Activated naive CD8-positive, alpha-beta T cell treated with anti-CD3 and anti-CD28 coated beads, Interleukin-2, amount 50 U/mL, for 24 hours (primary cell): Measurements from ENCODE around the gene HOXA9.
A peak's percentile ranks its signal among the peaks of the same experiment; 100 is the strongest.

Experiments
- ATAC-seq: fragments of 150-1000 bp; cut with Tn5 transposase; one replicate; pipeline ENCODE4 v1.10.0; 2021
- DNase-seq: peaks from one replicate; pipeline ENCODE4 v3.0.0; 2021
- H3K27ac Mint-ChIP-seq: one replicate; pipeline ENCODE4 v1.8.0; 2021; ENCODE audit warnings: mild to moderate bottlenecking, mixed read lengths
- H3K27me3 Mint-ChIP-seq: one replicate; pipeline ENCODE4 v1.8.0; 2021; ENCODE audit warnings: mixed read lengths
- H3K36me3 Mint-ChIP-seq: one replicate; pipeline ENCODE4 v1.8.0; 2021; ENCODE audit warnings: low read depth, mixed read lengths
- H3K4me1 Mint-ChIP-seq: one replicate; pipeline ENCODE4 v1.8.0; 2021; ENCODE audit warnings: mixed read lengths
- H3K4me3 Mint-ChIP-seq: one replicate; pipeline ENCODE4 v1.8.0; 2021; ENCODE audit warnings: mild to moderate bottlenecking, moderate library complexity, mixed read lengths
- H3K9me3 Mint-ChIP-seq: one replicate; pipeline ENCODE4 v1.8.0; 2021; ENCODE audit warnings: mixed read lengths

The HOXA9 gene

DNA sequence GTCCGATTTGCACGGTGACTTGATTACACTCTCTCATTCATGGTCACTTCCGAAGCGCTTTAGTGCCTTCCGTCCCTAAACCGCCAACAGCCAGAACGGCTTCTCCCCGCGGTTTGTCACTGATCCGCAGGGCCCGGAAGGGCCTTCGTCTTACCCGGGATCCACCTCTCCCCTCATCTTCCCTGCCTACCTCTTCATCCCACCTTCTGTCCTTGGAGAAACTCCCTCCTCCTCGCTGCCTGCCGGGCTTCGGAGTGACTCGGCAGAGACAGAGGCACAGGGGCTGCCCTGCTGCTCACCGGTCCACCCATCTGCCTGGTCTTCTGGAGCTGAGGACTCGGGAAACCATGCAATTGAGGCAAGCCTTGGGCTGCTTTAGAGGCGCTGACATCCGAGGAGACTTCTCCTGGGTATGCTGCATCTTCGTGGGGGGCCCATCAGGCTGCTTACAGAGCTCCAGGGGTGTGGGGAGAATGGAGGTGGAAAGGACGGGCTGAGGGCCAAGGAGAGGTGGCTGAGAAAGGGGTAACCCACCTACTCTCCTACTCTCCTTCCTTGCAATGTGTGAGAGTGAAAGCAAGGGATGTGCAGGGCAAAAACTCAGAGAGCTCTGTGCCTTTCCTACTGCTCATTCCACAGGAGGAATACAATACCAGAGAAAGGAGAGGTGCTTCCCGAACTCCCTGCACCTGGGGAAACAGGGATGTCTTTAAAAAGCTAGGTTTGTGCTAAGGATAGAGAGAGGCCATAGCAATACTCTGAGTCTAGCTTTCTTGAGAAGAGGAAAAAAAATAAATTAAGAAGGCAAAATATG, 20.7 kb upstream of the HOXA9 start:
- DNase-seq (no peak), ATAC-seq (no peak)
- peak overlapping the region; percentile 69 for H3K4me3 Mint-ChIP-seq
- no peaks in the 10 kb centered on the region for H3K36me3 Mint-ChIP-seq
- peaks cover 39% of the 10 kb centered on the region for H3K4me1 Mint-ChIP-seq
- H3K27ac Mint-ChIP-seq = peak overlapping the region; percentile 9
- no peaks in the 10 kb centered on the region for H3K9me3 Mint-ChIP-seq
- peaks cover 88% of the 10 kb centered on the region for H3K27me3 Mint-ChIP-seq

DNA sequence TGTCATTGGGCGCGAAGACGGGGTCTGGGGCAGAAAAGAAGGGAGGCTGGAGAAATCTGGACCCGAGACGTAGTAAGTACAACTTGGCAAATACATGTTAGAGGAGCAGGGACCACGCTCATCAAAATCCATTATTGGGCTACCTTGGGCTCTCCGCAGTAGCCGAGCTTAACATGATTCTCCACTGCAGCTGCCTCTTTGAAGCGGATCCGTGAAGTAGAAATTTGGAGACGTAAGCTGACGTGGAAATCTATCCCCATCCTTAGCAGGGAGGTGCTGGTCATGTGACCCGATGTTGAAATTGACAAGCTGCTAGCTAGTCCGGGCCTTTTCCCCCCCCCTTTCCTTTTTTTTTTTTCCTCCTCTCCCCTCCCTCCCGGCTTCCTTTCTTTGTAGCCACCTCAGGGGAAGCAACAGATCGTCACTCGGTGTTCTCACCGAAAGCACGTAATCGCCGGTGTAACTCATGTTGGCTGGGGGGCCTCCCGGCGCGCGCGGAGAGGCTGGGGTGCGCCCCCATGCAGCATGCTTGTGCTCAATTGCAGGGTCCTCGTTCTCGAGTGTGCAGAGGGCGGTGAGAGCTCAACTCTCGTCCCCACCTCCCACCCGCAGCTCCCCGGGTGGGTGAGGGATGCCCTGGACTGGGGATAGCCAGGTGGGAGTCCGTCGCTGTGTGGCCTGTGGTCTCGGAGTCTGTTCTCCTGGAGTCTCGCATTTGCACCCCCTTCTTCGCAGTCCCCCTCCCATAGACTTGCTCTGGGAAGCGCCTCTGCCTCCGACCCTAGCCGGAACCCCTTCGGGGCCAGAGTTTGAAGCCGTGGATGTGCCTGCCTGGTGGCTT, 19.9 kb upstream of the HOXA9 start, which contains the start of gene HOXA11:
Gene HOXA11, minus strand, starts transcription at position 220 of the 841 bp plus-strand sequence. Its CDS starts 88 bp downstream, at position 132.
- peak within 1 kb of the TSS; percentile 59 for H3K27ac Mint-ChIP-seq
- H3K36me3 Mint-ChIP-seq = no peaks in the 10 kb centered on the region
- DNase-seq (no peak), ATAC-seq (no peak)
- H3K27me3 Mint-ChIP-seq = peaks cover 87% of the 10 kb centered on the region
- peak within 1 kb of the TSS; percentile 69 for H3K4me3 Mint-ChIP-seq
- no peaks in the 10 kb centered on the region for H3K9me3 Mint-ChIP-seq
- H3K4me1 Mint-ChIP-seq = peaks cover 39% of the 10 kb centered on the region

DNA sequence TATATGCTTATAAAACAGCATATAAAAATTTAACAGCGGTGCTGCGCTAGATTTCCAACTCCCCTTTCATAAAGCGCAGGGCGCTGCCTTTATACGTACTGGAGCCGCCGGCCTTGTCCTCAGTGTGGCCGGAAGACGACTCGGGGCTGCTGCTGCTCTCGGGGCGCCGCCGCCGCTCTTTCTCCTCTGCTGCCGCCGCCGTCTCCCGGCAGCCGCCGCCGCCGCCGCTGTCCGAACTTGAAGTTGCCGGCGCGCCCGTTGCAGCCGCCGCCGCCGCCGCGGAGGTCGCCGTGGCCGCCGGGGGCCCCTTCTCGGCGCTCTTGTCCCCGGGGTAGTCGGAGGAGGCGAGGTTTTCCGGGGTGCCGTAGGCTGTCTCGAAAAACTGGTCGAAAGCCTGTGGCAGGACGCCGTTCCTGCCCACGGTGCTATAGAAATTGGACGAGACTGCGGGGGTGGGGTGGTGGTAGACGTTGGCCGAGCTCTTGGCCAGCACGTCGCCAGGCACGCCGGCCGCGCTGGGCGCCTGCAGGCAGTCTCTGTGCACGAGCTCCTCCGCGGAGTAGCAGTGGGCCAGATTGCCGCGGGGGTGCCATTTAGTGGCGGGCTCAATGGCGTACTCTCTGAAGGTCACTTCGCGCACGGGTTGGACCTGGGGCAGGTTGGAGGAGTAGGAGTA, 19.1 kb upstream of the HOXA9 start:
- ATAC-seq = peak; percentile 41
- no peak for DNase-seq
- H3K4me1 Mint-ChIP-seq = peaks cover 42% of the 10 kb centered on the region

DNA sequence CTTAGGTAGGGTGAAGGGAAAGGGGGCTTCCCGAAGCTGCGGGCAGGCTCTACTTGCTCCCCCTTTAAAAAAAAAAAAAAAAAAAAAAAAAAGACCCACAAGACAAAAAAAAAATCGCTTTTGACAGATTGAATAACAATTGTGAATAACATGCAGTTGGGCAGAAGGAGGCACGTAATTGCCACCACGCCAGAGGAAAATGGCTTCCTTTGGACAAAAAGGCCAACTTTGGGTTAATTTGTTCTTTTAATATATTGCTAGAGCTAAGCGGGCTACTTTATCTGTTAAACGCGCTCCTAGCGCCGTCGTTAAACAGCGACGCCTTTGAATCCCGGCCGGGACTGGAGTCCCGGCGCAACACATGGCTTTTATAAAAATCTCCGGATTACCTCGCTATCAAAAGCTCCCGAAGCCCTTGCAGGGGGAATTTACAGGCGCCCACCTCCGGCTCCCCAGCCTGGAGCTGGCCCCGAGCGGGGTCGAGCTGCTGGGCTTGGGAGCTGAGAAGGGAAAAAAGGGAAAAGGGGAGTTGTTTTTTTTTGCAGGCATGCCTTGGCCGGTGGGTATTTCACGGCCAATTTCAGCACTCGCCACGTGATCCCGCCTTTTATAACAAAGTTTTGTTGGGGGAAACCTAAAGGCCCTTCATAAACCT, 18.5 kb upstream of the HOXA9 start:
- DNase-seq (peak; percentile 6), ATAC-seq (no peak)
- Mint-ChIP-seq H3K36me3 (no peaks in the 10 kb centered on the region), H3K27ac (no peak overlapping the region), H3K4me1 (peaks cover 43% of the 10 kb centered on the region), H3K4me3 (peak overlapping the region; percentile 61), H3K27me3 (peaks cover 88% of the 10 kb centered on the region), H3K9me3 (no peaks in the 10 kb centered on the region)

More for the DNA sequence above, 19.1 kb upstream of the HOXA9 start:
- Mint-ChIP-seq H3K4me3 (peak overlapping the region; percentile 69), H3K27ac (peak overlapping the region; percentile 59), H3K9me3 (no peaks in the 10 kb centered on the region), H3K36me3 (no peaks in the 10 kb centered on the region), H3K27me3 (peaks cover 85% of the 10 kb centered on the region)

DNA sequence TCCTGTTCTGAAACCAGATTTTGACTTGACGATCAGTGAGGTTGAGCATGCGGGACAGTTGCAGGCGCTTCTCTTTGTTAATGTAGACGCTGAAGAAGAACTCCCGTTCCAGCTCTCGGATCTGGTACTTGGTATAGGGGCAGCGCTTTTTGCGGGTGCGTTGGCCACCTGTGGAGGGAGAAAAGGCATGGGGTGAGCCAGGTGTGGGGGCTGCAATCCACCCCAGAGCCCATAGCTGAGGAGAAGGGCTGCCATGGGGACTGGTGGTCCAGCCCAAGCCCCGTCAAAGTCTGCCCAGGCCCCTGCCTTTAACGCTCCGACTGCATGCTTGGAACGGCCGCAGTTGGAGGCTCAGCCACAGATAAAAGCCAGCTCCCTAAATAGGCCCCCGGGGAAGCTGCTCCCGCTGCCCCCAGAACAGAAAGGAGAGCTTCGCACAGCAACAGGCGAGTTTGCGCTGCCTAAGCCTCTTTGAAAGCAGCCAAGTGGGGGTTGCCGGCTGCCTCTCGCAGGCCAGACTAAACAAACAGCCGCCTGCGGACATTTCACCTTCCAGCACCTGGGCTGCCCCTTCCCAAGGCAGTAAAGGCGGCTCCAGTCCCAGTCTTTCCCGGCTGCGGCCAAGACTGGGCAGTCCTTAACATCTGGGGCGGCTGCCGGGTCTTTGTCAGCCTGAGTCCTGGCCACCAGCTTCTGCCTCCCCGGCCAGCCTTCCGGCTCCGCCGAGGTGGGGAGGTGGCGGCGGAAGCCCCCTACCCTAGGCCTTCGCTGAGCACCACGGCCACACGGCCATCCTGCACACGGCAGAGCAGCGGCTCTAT, 17.7 kb upstream of the HOXA9 start:
- ATAC-seq = no peak
- no peak overlapping the region for H3K4me3 Mint-ChIP-seq
- no peaks in the 10 kb centered on the region for H3K36me3 Mint-ChIP-seq
- no peaks in the 10 kb centered on the region for H3K9me3 Mint-ChIP-seq
- peak; percentile 1 for DNase-seq
- H3K4me1 Mint-ChIP-seq = peaks cover 36% of the 10 kb centered on the region
- H3K27me3 Mint-ChIP-seq = peaks cover 88% of the 10 kb centered on the region
- no peak overlapping the region for H3K27ac Mint-ChIP-seq

DNA sequence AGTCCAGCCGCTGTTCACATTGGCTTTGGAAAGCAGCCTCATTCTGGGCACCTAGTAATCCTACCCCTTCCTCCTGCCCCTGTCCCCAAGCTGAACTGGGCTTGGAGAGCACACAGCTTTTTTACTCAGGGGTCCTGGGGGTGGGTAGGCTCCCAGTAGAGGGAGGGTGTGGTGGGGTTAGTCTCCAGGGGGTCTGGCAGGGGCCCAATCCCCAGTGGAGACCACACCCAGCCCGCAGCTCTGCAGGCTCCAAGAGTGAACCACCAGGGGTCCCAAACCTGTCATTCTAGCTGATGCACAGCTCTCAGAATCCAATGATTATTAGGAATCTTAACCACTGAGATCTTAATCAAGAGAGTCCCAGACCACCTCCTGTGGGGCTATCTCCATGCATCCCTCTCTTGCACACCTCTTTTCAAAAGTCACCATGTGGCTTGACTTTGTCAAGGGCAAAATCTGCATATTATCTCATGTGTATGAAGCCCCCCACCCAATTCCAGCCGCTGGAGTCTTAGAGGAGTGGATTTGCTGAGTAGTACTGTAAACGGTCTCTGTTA, 17.0 kb upstream of the HOXA9 start:
- Mint-ChIP-seq H3K4me1 (peaks cover 30% of the 10 kb centered on the region), H3K27ac (no peak overlapping the region), H3K27me3 (peaks cover 88% of the 10 kb centered on the region), H3K9me3 (no peaks in the 10 kb centered on the region), H3K36me3 (no peaks in the 10 kb centered on the region), H3K4me3 (no peak overlapping the region)
- DNase-seq (no peak), ATAC-seq (no peak)

DNA sequence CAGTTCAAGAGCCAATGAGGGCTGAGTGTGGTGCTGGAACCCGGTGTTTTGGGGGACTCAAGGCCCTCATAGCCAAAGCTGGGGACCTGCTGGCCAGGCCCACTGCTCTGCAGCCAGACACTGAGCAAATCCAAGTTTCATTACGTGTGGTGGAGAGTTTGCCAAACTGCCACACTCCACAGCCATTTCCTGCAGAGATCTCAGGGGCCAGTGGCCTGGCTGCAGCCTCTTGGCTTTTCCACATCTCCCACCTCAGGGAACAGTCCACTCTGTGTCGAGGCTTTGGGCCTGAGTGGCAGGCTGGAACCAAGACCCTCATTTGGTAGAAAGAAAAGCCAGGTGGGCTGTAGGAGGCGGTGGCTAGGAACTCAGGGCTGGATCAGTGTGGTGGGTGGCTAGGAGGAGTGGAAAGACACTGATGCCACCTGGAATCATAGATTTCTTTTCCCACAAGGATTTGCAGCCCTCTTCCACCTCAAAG, 16.5 kb upstream of the HOXA9 start:
- ATAC-seq (no peak), DNase-seq (peak; percentile 0)
- peaks cover 84% of the 10 kb centered on the region for H3K27me3 Mint-ChIP-seq
- no peaks in the 10 kb centered on the region for H3K9me3 Mint-ChIP-seq
- H3K36me3 Mint-ChIP-seq = no peaks in the 10 kb centered on the region
- H3K27ac Mint-ChIP-seq = no peak overlapping the region
- no peak overlapping the region for H3K4me3 Mint-ChIP-seq
- peaks cover 30% of the 10 kb centered on the region for H3K4me1 Mint-ChIP-seq

DNA sequence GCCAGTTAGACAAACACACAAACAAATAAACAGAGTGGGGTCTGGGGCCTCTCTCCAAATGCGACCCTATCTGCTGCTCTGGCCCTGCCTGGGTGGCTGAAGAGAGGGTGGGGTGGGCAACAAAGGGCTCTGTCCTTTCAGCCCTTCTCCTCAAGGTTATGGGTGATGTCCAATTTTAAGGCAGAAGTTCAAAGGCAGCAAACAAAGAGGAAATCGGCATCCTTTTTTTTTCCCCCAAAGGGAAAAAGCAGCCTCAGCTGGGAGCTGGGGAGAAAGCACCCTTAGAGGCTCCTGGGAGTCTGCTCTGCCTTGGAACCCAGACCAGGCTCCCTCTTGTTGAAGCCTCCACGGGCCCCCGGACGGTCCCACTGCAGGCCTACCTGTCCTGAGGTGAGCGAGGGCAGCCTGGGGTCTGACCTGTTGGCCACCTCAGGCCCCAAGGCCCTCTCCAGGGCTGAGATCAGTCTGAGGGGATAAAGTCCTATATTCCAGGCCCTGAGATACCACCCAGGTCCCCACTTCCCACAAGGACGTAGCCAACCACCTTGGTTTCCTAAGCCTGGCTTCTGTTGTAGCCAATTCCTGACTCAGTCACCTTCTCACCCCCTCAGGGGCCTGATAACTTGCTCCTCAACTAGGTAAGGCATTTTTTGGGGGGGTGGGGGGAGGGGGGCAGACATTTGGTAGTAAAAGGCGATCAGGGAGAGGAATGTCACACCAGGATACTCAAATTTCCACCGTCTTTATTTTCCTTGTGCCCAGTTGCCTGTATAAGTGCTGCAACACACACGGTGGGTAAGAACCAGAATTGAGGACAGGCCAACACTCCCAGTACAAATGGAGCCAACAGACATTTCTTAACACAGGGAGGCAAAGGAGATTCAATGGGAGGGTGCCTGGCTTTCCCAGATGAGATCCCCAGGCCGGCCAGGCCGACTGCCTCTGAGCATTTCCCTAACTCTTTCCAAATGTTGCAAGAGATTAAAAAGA, 15.4 kb upstream of the HOXA9 start:
- Mint-ChIP-seq H3K27me3 (peaks cover 84% of the 10 kb centered on the region), H3K4me3 (no peak overlapping the region), H3K4me1 (peaks cover 24% of the 10 kb centered on the region), H3K9me3 (no peaks in the 10 kb centered on the region), H3K27ac (no peak overlapping the region), H3K36me3 (no peaks in the 10 kb centered on the region)
- ATAC-seq = no peak
- DNase-seq = no peak

DNA sequence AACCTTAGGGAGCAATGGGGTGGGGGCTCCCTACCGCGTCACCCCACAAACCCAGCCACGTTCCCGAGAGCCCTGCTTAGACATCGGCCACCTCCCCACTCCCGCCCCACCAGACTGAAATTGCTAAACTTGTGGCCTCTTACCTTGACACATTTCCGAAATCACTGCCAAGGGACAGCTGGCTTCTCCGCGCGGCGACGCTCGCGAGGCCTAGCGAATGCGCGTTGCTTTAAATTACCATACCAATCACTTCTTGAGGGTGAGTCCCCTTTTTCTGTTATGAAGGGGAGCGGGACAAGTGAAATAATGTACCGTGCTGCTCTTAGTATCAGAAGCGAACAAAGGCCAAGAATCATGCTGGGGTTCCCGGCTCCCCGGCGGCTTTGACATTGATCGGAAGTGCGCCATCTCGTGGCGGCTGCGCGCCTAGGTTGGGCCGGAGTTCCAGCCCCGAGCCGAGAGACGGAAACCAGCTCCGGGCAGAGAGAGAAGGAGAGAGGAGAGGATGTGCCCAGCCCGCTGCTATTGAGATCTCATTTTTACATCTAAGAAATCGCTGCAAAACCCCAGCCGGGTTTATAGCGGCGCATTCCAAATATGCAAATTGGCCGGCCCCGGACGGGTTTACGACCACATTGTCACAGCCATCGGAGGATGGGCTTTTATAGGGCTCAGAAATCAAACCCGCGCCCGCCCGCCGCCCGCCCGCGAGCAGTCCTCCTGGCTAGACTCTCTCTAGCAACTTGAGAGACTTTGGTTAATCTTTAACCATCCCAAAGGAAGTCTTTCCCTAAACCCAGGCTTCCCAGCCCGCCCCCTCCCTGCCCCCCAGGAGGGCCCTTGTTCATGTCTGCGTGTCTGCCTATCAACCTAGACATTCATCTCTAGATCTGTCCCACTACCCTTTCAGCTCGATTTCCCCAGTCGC, 14.4 kb upstream of the HOXA9 start:
- Mint-ChIP-seq H3K27ac (no peak overlapping the region), H3K27me3 (peaks cover 83% of the 10 kb centered on the region)

DNA sequence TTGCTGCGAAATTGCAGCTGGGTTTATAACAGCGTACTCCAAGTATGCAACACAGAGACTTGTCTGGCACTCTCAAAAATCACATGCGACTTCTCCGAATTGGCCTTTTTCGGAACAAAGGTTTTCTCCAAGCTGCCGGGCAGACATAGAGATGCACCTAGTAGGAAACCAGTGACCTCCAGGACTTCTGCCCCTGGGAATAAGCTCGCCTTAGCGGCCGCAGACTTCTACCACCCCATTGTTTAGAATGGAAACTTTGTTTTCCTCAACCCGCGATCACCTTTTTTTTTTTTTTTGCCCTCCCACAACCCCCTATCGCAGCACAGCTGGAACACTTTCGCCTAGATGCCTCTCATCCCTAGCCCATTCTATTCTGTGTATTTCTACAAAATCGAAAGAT, 13.7 kb upstream of the HOXA9 start:
- H3K36me3 Mint-ChIP-seq = no peaks in the 10 kb centered on the region
- ATAC-seq = no peak

More for the DNA sequence above, 14.4 kb upstream of the HOXA9 start:
- H3K4me3 Mint-ChIP-seq = peak overlapping the region; percentile 42
- ATAC-seq (peak; percentile 64), DNase-seq (peak; percentile 74)
- H3K4me1 Mint-ChIP-seq = peaks cover 15% of the 10 kb centered on the region
- no peaks in the 10 kb centered on the region for H3K36me3 Mint-ChIP-seq
- no peaks in the 10 kb centered on the region for H3K9me3 Mint-ChIP-seq

DNA sequence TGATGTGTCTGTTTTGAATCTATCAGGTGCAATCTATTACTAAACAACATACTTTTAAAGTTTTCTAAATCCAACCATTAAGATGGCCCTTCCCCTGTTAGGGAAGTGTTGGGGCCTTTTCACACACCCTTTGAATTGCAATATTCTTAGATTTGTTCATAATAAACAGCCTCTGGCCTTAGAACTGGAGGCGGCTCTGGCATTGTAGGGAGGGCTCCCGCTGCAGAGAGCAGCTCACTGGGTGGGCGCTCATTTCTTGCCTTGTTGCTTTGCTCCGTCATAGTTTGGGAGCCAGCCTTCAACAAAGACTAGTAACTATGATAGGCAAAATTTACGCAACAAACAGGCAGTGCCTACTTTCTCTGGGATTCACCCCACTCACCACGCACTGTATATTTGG, 13.0 kb upstream of the HOXA9 start:
- H3K9me3 Mint-ChIP-seq = no peaks in the 10 kb centered on the region
- peaks cover 76% of the 10 kb centered on the region for H3K27me3 Mint-ChIP-seq
- DNase-seq = no peak
- H3K4me3 Mint-ChIP-seq = no peak overlapping the region
- H3K36me3 Mint-ChIP-seq = no peaks in the 10 kb centered on the region
- H3K27ac Mint-ChIP-seq = no peak overlapping the region
- peaks cover 7% of the 10 kb centered on the region for H3K4me1 Mint-ChIP-seq
- no peak for ATAC-seq

More for the DNA sequence above, 13.7 kb upstream of the HOXA9 start:
- H3K27ac Mint-ChIP-seq = no peak overlapping the region
- no peak overlapping the region for H3K4me3 Mint-ChIP-seq
- no peak for DNase-seq
- H3K9me3 Mint-ChIP-seq = no peaks in the 10 kb centered on the region
- peaks cover 81% of the 10 kb centered on the region for H3K27me3 Mint-ChIP-seq
- H3K4me1 Mint-ChIP-seq = peaks cover 13% of the 10 kb centered on the region
